ENCODE measurements around the gene TRIM72.

Gene TRIM72

GRCh38 chr16:31186930-31187807, 26.8 kb upstream of the TRIM72 start:
- TF ChIP-seq POLR2AphosphoS5 (IDR thresholded peaks at IDR 0.05; ENCODE audit: low read depth, low read length) (peak; percentile 12; the same call in 1 of the 2 replicates), FOXP2 (optimal IDR thresholded peaks at IDR 0.05; ENCODE audit: borderline replicate concordance, extremely low read depth, extremely low read length, insufficient read depth) (no peak), TAF1 (IDR thresholded peaks at IDR 0.05; ENCODE audit: borderline replicate concordance, insufficient read depth, low read length) (no peak), SIN3A (IDR thresholded peaks at IDR 0.05; ENCODE audit: borderline replicate concordance, insufficient read depth, low read length) (no peak), REST (IDR thresholded peaks at IDR 0.05; ENCODE audit: insufficient read depth in 1 of 2, low read depth in 2 of 2, low read length in 2 of 2) (no peak)

GRCh38 chr16:31187808-31188189, 26.1 kb upstream of the TRIM72 start:
- peak; percentile 9; the same call in 1 of the 2 replicates for TF ChIP-seq POLR2AphosphoS5 (IDR thresholded peaks at IDR 0.05; ENCODE audit: low read depth, low read length)
- TF ChIP-seq REST (IDR thresholded peaks at IDR 0.05; ENCODE audit: insufficient read depth in 1 of 2, low read depth in 2 of 2, low read length in 2 of 2) = no peak

- no peak for TF ChIP-seq POLR2AphosphoS5 (IDR thresholded peaks at IDR 0.05; ENCODE audit: low read depth, low read length)
- no peak for TF ChIP-seq FOXP2 (optimal IDR thresholded peaks at IDR 0.05; ENCODE audit: borderline replicate concordance, extremely low read depth, extremely low read length, insufficient read depth)
- TF ChIP-seq TAF1 (IDR thresholded peaks at IDR 0.05; ENCODE audit: borderline replicate concordance, insufficient read depth, low read length) = no peak
- no peak for TF ChIP-seq SIN3A (IDR thresholded peaks at IDR 0.05; ENCODE audit: borderline replicate concordance, insufficient read depth, low read length)
- TF ChIP-seq REST (IDR thresholded peaks at IDR 0.05; ENCODE audit: insufficient read depth in 1 of 2, low read depth in 2 of 2, low read length in 2 of 2) = no peak
Observed at GRCh38 chr16:31188450-31189411, 25.2 kb upstream of the TRIM72 start.

- TF ChIP-seq FOXP2 (optimal IDR thresholded peaks at IDR 0.05; ENCODE audit: borderline replicate concordance, extremely low read depth, extremely low read length, insufficient read depth) (no peak), TAF1 (IDR thresholded peaks at IDR 0.05; ENCODE audit: borderline replicate concordance, insufficient read depth, low read length) (no peak), REST (IDR thresholded peaks at IDR 0.05; ENCODE audit: insufficient read depth in 1 of 2, low read depth in 2 of 2, low read length in 2 of 2) (no peak)
Observed at GRCh38 chr16:31189412-31189778, 24.5 kb upstream of the TRIM72 start.

All from PFSK-1 (cell line).